Measurements from ENCODE around the gene PLS1. TPM values are rescaled to one million over a fixed set of nuclear protein-coding genes. Genes with fewer than 3 reads are reported as not detected.

The PLS1 gene
- total RNA-seq, 1 experiment from 2014 or later, result 38.8 TPM

DNA sequence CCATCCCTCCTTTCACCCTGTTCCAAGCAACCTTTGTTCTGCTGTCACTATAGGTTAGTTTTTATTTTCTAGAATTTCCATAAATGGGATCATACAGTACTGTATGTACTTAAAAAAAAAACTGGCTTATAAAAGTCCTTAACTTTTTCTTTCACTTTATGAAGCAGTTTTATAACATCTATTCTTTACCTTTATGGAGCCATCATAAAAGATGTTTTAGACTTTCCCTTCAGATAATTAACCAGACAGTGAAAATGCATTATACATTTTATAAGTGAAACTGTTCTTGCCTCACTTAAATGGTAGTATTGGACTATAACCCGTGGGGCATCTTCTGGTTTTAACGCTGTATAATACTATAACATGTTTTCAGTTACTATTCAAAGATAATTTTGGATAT lies 26.2 kb downstream of the PLS1 start:
- ChIA-PET POLR2A (no interaction called here), CTCF (no interaction called here), RAD21 (ENCODE audit: low non-redundant PET in 1 of 2, low total read pairs in 2 of 2, uncharacterized antibody in 2 of 2, unreplicated experiment in 2 of 2) (no interaction called here)
- Histone ChIP-seq H3K4me2 (ENCODE audit: low read length) (no peak overlapping the region), H3K4me3 (replicated peaks in 1 of 2; ENCODE audit: low read depth in 1 of 2, low read length in 2 of 2) (no peak overlapping the region), H3K27ac (ENCODE audit: low read depth, low read length) (no peak overlapping the region), H3K27me3 (ENCODE audit: insufficient read depth, low read length) (no peaks in the 10 kb centered on the region), H4K20me1 (ENCODE audit: insufficient read depth) (no peaks in the 10 kb centered on the region), H3K9ac (ENCODE audit: low read length) (no peak overlapping the region), H3K79me2 (ENCODE audit: insufficient read depth, low read length) (no peaks in the 10 kb centered on the region; the same call in 1 of the 2 replicates), H3K4me1 (ENCODE audit: control insufficient read depth in 1 of 2, insufficient read depth in 2 of 2, low read length in 2 of 2) (peaks cover 11 to 13% of the 10 kb centered on the region in 2 experiments), H3K9me3 (ENCODE audit: control insufficient read depth in 1 of 2, insufficient read depth in 1 of 2, low read depth in 1 of 2, low read length in 2 of 2) (no peaks in the 10 kb centered on the region), H2AFZ (ENCODE audit: low read depth, low read length, poor library complexity, severe bottlenecking) (no peak overlapping the region), H3K9me2 (ENCODE audit: insufficient read depth) (no peaks in the 10 kb centered on the region), H3K36me3 (ENCODE audit: control insufficient read depth in 1 of 2, insufficient read depth in 2 of 2, low read length in 2 of 2) (no peaks in the 10 kb centered on the region)
- intact Hi-C loops (cut with micrococcal nuclease), result no loop called here
- DNase-seq (ENCODE audit: low read depth, low spot score) (no peak), ATAC-seq (no peak)
- no TSS peak for BruUV-seq (replicated peaks)
- no peak for TF ChIP-seq ZFX (IDR thresholded peaks at IDR 0.05)
- TF ChIP-seq FOSL1 (IDR thresholded peaks at IDR 0.05; ENCODE audit: low read depth), result no peak
- TF ChIP-seq SP1 (IDR thresholded peaks at IDR 0.05; ENCODE audit: low read depth), result no peak
- TF ChIP-seq, protein P1, sequence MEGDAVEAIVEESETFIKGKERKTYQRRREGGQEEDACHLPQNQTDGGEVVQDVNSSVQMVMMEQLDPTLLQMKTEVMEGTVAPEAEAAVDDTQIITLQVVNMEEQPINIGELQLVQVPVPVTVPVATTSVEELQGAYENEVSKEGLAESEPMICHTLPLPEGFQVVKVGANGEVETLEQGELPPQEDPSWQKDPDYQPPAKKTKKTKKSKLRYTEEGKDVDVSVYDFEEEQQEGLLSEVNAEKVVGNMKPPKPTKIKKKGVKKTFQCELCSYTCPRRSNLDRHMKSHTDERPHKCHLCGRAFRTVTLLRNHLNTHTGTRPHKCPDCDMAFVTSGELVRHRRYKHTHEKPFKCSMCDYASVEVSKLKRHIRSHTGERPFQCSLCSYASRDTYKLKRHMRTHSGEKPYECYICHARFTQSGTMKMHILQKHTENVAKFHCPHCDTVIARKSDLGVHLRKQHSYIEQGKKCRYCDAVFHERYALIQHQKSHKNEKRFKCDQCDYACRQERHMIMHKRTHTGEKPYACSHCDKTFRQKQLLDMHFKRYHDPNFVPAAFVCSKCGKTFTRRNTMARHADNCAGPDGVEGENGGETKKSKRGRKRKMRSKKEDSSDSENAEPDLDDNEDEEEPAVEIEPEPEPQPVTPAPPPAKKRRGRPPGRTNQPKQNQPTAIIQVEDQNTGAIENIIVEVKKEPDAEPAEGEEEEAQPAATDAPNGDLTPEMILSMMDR (IDR thresholded peaks at IDR 0.05 in 2 of 3, conservative IDR thresholded peaks at IDR 0.05 in 1 of 3; ENCODE audit: borderline replicate concordance in 1 of 3, insufficient read depth in 1 of 3, low read depth in 2 of 3, low read length in 2 of 3), result no peak
- no peak for TF ChIP-seq YY1 (IDR thresholded peaks at IDR 0.05; ENCODE audit: extremely low read depth, insufficient replicate concordance, low read depth, low read length)
- TF ChIP-seq CEBPB (IDR thresholded peaks at IDR 0.05; ENCODE audit: low read depth), result no peak
- no peak for TF ChIP-seq EZH2 (IDR thresholded peaks at IDR 0.05)
- TF ChIP-seq SIN3A (IDR thresholded peaks at IDR 0.05; ENCODE audit: low read depth), result no peak
- TF ChIP-seq, protein P2, sequence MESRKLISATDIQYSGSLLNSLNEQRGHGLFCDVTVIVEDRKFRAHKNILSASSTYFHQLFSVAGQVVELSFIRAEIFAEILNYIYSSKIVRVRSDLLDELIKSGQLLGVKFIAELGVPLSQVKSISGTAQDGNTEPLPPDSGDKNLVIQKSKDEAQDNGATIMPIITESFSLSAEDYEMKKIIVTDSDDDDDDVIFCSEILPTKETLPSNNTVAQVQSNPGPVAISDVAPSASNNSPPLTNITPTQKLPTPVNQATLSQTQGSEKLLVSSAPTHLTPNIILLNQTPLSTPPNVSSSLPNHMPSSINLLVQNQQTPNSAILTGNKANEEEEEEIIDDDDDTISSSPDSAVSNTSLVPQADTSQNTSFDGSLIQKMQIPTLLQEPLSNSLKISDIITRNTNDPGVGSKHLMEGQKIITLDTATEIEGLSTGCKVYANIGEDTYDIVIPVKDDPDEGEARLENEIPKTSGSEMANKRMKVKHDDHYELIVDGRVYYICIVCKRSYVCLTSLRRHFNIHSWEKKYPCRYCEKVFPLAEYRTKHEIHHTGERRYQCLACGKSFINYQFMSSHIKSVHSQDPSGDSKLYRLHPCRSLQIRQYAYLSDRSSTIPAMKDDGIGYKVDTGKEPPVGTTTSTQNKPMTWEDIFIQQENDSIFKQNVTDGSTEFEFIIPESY (IDR thresholded peaks at IDR 0.05; ENCODE audit: extremely low read depth, insufficient replicate concordance, low read length), result no peak
- no peak for TF ChIP-seq CBX3 (IDR thresholded peaks at IDR 0.05; ENCODE audit: low read depth)
- TF ChIP-seq TCF7L2 (IDR thresholded peaks at IDR 0.05; ENCODE audit: borderline replicate concordance, extremely low read depth, insufficient read depth, insufficient read length), result no peak
- TF ChIP-seq, protein P3, sequence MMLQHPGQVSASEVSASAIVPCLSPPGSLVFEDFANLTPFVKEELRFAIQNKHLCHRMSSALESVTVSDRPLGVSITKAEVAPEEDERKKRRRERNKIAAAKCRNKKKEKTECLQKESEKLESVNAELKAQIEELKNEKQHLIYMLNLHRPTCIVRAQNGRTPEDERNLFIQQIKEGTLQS (IDR thresholded peaks at IDR 0.05), result no peak
- TF ChIP-seq EZH2phosphoT487 (IDR thresholded peaks at IDR 0.05; ENCODE audit: borderline replicate concordance), result no peak
- TF ChIP-seq, protein P4, sequence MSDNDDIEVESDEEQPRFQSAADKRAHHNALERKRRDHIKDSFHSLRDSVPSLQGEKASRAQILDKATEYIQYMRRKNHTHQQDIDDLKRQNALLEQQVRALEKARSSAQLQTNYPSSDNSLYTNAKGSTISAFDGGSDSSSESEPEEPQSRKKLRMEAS (IDR thresholded peaks at IDR 0.05), result no peak
- TF ChIP-seq POLR2AphosphoS5 (IDR thresholded peaks at IDR 0.05; ENCODE audit: low read depth, low read length), result no peak
- no peak for TF ChIP-seq ELF1 (IDR thresholded peaks at IDR 0.05; ENCODE audit: borderline replicate concordance, low read depth)
- no peak for TF ChIP-seq JUND (IDR thresholded peaks at IDR 0.05)
- TF ChIP-seq EGR1 (IDR thresholded peaks at IDR 0.05; ENCODE audit: low read depth), result no peak
- no peak for TF ChIP-seq POLR2A (IDR thresholded peaks at IDR 0.05; ENCODE audit: borderline replicate concordance, extremely low read depth, insufficient read depth, insufficient read length)

All from HCT116 (cell line).